WTC11 (cell line): ENCODE measurements around the gene CHIA. TPM values are rescaled to one million over a fixed set of nuclear protein-coding genes. Genes with fewer than 3 reads are reported as not detected.

Source experiments
- ATAC-seq: fragments of 200-7000 bp; cut with Tn5 transposase; 2 replicates; pipeline ENCODE4 v1.10.0; 2021; ENCODE audit warnings: mild to moderate bottlenecking, moderate library complexity
- CTCF ChIA-PET: fragments of 300-600 bp; sonication (Branson Sonifier 250); formaldehyde crosslinking; loops from one replicate; lab custom pipeline; 2021; ENCODE audit warnings: antibody characterized with exemption; lab: Charles Lee
- POLR2A ChIA-PET: fragments of 350-600 bp; sonication (Branson Sonifier 250); formaldehyde crosslinking; loops from one replicate; lab custom pipeline; 2021; ENCODE audit warnings: antibody characterized with exemption; lab: Charles Lee
- DNase-seq: peaks from one replicate; pipeline ENCODE4 v3.0.0; 2021; ENCODE audit warnings: low spot score
- H3K27ac Mint-ChIP-seq: 2 replicates; pipeline ENCODE4 v1.8.0; 2021; ENCODE audit warnings: mixed read lengths
- H3K27me3 Mint-ChIP-seq: 2 replicates; pipeline ENCODE4 v1.8.0; 2021; ENCODE audit warnings: low read depth, mild to moderate bottlenecking, moderate library complexity, mixed read lengths
- H3K36me3 Mint-ChIP-seq: 2 replicates; pipeline ENCODE4 v1.8.0; 2021; ENCODE audit warnings: mixed read lengths
- H3K4me1 Mint-ChIP-seq: 2 replicates; pipeline ENCODE4 v1.8.0; 2022; ENCODE audit warnings: mixed read lengths
- H3K4me3 Mint-ChIP-seq: 2 replicates; pipeline ENCODE4 v1.8.0; 2021; ENCODE audit warnings: mild to moderate bottlenecking, moderate library complexity, mixed read lengths
- H3K9me3 Mint-ChIP-seq: 2 replicates; pipeline ENCODE4 v1.8.0; 2021; ENCODE audit warnings: mixed read lengths
- FOXK1 ChIP-seq: sonication (generic); formaldehyde crosslinking; IDR thresholded peaks from 2 replicates; pipeline ENCODE4 v1.8.0; 2022; ENCODE audit warnings: mild to moderate bottlenecking, moderate library complexity, missing genetic modification reagents
- GTF2I ChIP-seq: fragments of 250-450 bp; sonication (Bioruptor Pico); conservative IDR thresholded peaks from 2 replicates; pipeline ENCODE4 v1.4.0; 2021; ENCODE audit warnings: mild to moderate bottlenecking
- HMGA2 ChIP-seq: fragments of 250-450 bp; sonication (Bioruptor Pico); IDR thresholded peaks from 2 replicates; pipeline ENCODE4 v1.4.0; 2021; ENCODE audit warnings: mild to moderate bottlenecking, moderate library complexity
- KAT7 ChIP-seq: sonication (generic); formaldehyde crosslinking; IDR thresholded peaks from 2 replicates; pipeline ENCODE4 v1.8.1; 2023; ENCODE audit warnings: missing genetic modification reagents, mild to moderate bottlenecking, borderline replicate concordance
- MXD4 ChIP-seq: fragments of 250-450 bp; sonication (Bioruptor Pico); IDR thresholded peaks from 2 replicates; pipeline ENCODE4 v1.8.0; 2021; ENCODE audit warnings: mild to moderate bottlenecking, moderate library complexity, borderline replicate concordance
- NFATC4 ChIP-seq: fragments of 250-450 bp; sonication (Bioruptor Pico); IDR thresholded peaks from 2 replicates; pipeline ENCODE4 v1.9.0; 2021; ENCODE audit warnings: mild to moderate bottlenecking
- NR1H2 ChIP-seq: sonication (generic); formaldehyde crosslinking; IDR thresholded peaks from 2 replicates; pipeline ENCODE4 v1.9.0; 2021; ENCODE audit warnings: mild to moderate bottlenecking, moderate library complexity, missing genetic modification reagents
- RORB ChIP-seq: fragments of 250-450 bp; sonication (Bioruptor Pico); IDR thresholded peaks from 2 replicates; pipeline ENCODE4 v1.9.0; 2021; ENCODE audit warnings: mild to moderate bottlenecking
- TCF7 ChIP-seq: sonication (generic); formaldehyde crosslinking; IDR thresholded peaks from 2 replicates; pipeline ENCODE4 v1.8.0; 2022; ENCODE audit warnings: mild to moderate bottlenecking, low read depth, missing genetic modification reagents, moderate library complexity
- ZBTB21 ChIP-seq: sonication (generic); formaldehyde crosslinking; IDR thresholded peaks from 2 replicates; pipeline ENCODE4 v1.8.1; 2023; ENCODE audit warnings: mild to moderate bottlenecking, missing genetic modification reagents, borderline replicate concordance
- ZNF219 ChIP-seq: sonication (generic); formaldehyde crosslinking; IDR thresholded peaks from 2 replicates; pipeline ENCODE4 v1.8.0; 2023; ENCODE audit warnings: missing genetic modification reagents, mild to moderate bottlenecking, borderline replicate concordance
- total RNA-seq: library from RNA; stranded (reverse); gene quantifications from 3 replicates; pipeline ENCODE4 v1.2.3, GENCODE V29; 2021
- TF ChIP-seq, protein P1 (sequence below): sonication (generic); formaldehyde crosslinking; IDR thresholded peaks from 2 replicates; pipeline ENCODE4 v1.8.0; 2022; ENCODE audit warnings: mild to moderate bottlenecking, missing genetic modification reagents
- TF ChIP-seq, protein P2 (sequence below): fragments of 250-450 bp; sonication (Bioruptor Pico); IDR thresholded peaks from 2 replicates; pipeline ENCODE4 v1.9.0; 2021; ENCODE audit warnings: mild to moderate bottlenecking
- TF ChIP-seq, protein P3 (sequence below): sonication (generic); formaldehyde crosslinking; IDR thresholded peaks from 2 replicates; pipeline ENCODE4 v1.8.0; 2022; ENCODE audit warnings: mild to moderate bottlenecking, missing genetic modification reagents
- TF ChIP-seq, protein P4 (sequence below): fragments of 250-450 bp; sonication (Bioruptor Pico); conservative IDR thresholded peaks from 2 replicates; pipeline ENCODE4 v1.9.0; 2021; ENCODE audit warnings: mild to moderate bottlenecking
- TF ChIP-seq, protein P5 (sequence below): fragments of 250-450 bp; sonication (Bioruptor Pico); IDR thresholded peaks from 2 replicates; pipeline ENCODE4 v1.9.0; 2021; ENCODE audit warnings: moderate library complexity, mild to moderate bottlenecking, inconsistent platforms, borderline replicate concordance
- TF ChIP-seq, protein P6 (sequence below): sonication (generic); formaldehyde crosslinking; IDR thresholded peaks from 2 replicates; pipeline ENCODE4 v1.8.1; 2023; ENCODE audit warnings: mild to moderate bottlenecking, missing genetic modification reagents, borderline replicate concordance
- TF ChIP-seq, protein P7 (sequence below): sonication (generic); formaldehyde crosslinking; IDR thresholded peaks from 2 replicates; pipeline ENCODE4 v1.8.1; 2023; ENCODE audit warnings: mild to moderate bottlenecking, moderate library complexity, missing genetic modification reagents
- TF ChIP-seq, protein P8 (sequence below): sonication (generic); formaldehyde crosslinking; IDR thresholded peaks from 2 replicates; pipeline ENCODE4 v1.8.1; 2023; ENCODE audit warnings: mild to moderate bottlenecking, missing genetic modification reagents, moderate library complexity

CHIA gene
- total RNA-seq, 1 experiment from 2014 or later: not detected

DNA sequence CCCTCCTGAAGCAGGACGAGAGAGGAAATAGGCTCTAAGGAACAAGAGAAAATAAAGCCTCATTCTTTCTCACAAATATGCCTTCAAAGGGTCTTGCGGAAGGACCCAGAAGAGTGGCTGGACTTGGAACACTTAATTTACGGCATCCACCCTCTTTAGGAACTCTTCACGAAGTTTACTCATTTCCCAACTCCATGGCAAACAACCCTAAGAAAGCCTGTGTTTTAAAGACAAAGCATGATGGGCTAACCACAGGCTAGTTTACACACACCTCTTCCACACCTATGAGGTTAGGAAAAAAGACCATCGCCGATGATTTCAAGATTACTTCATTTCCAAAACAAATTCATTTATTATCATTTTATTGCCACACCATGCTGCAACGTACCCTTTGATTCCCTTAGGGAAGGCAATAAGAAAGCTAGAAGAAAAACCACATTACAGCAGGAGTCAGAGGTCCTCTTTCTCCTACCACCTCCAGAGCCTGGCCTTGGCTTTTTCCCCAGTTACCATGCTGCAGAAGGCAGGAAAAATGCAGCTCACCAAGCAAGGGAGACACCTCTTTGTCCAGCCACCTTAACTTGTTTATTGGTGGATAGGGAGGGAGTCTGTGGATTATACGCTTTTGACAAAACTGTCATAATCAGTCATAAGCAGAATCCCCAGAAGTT, 33.5 kb upstream of the CHIA start (continued):
- TF ChIP-seq ZBTB21 (CRISPR knock-in tag) (no peak), MXD4 (CRISPR knock-in tag) (no peak), NFATC4 (no peak), GTF2I (no peak)
- TF ChIP-seq, protein P1, sequence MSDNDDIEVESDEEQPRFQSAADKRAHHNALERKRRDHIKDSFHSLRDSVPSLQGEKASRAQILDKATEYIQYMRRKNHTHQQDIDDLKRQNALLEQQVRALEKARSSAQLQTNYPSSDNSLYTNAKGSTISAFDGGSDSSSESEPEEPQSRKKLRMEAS (CRISPR knock-in tag): no peak
- TF ChIP-seq, protein P2, sequence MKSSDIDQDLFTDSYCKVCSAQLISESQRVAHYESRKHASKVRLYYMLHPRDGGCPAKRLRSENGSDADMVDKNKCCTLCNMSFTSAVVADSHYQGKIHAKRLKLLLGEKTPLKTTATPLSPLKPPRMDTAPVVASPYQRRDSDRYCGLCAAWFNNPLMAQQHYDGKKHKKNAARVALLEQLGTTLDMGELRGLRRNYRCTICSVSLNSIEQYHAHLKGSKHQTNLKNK: no peak
- TF ChIP-seq, protein P3, sequence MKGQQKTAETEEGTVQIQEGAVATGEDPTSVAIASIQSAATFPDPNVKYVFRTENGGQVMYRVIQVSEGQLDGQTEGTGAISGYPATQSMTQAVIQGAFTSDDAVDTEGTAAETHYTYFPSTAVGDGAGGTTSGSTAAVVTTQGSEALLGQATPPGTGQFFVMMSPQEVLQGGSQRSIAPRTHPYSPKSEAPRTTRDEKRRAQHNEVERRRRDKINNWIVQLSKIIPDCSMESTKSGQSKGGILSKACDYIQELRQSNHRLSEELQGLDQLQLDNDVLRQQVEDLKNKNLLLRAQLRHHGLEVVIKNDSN (CRISPR knock-in tag): no peak
- TF ChIP-seq, protein P4, sequence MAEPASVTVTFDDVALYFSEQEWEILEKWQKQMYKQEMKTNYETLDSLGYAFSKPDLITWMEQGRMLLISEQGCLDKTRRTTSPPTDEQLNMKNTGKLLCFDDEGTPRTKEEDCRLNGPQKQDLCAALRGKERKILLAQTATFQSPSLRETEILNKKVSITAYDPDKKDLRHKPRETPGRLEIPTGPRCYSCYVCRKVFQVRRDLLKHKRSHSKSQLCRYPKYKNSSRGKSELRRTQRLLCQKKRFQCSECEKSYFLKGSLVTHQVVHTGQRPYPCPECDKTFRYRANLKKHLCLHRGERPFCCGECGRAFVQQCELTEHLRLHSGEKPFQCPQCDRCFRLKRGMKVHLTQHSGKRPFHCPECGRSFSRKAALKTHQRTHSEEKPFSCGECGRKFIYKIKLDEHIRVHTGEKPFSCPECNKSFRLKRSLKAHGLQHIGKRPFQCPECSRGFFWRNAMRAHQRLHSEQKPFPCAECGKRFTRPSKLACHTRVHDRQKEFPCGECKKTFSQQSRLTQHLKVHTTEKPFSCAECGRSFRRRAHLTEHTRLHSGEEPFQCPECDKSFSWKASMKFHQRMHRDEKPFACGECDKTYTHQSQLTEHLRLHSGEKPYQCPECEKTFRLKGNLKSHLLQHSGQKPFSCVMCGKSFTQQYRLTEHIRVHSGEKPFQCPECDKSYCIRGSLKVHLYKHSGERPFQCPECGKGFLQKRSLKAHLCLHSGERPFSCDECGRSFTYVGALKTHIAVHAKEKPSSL (CRISPR knock-in tag): no peak
- TF ChIP-seq, all 79 proteins: peak for 0

DNA sequence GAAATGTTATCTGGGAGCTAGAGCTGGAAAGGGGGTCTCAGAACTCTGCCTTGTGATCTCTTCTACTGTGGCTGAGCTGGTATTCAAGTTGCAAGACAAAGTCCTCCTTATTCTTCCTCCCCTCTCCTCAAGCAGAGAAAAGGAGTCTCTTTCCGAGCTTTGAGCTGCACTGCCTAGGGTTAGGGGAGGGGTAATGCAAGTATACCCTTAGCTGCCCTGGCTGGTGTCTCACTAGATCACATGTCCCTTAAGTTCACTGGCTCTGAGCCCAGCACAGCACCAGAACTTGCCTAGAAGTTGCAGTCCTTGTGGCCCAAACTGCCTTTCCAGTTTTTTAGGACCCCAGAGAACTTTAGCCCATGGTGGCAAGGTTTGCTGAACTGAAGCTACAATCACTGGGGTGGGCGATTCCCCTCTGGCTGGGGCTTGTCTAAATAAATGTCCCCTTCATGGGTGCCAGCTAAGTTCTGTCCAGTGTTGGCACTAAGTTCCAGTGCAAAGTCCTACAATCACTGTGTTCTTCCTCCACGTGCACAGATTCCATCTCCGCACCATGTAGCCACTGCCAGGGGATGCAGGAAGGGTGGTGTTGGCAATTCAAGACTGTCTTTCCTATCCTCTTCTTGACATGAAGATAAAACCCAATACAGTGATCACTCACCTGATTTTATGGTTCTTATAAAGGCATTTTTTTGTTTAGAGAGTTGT, 22.7 kb upstream of the CHIA start:
- no peak overlapping the region for H3K27ac Mint-ChIP-seq
- peaks cover 22% of the 10 kb centered on the region for H3K9me3 Mint-ChIP-seq
- H3K36me3 Mint-ChIP-seq: 0 out of 2 replicates have a peak, but pooled peaks cover 2% of the 10 kb centered on the region
- DNase-seq (no peak), ATAC-seq (no peak)
- H3K4me1 Mint-ChIP-seq: peaks cover 19% of the 10 kb centered on the region
- TF ChIP-seq, protein P5, sequence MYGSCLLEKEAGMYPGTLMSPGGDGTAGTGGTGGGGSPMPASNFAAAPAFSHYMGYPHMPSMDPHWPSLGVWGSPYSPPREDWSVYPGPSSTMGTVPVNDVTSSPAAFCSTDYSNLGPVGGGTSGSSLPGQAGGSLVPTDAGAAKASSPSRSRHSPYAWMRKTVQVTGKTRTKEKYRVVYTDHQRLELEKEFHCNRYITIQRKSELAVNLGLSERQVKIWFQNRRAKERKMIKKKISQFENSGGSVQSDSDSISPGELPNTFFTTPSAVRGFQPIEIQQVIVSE (CRISPR knock-in tag): no peak
- TF ChIP-seq KAT7 (CRISPR knock-in tag): no peak
- TF ChIP-seq, protein P6, sequence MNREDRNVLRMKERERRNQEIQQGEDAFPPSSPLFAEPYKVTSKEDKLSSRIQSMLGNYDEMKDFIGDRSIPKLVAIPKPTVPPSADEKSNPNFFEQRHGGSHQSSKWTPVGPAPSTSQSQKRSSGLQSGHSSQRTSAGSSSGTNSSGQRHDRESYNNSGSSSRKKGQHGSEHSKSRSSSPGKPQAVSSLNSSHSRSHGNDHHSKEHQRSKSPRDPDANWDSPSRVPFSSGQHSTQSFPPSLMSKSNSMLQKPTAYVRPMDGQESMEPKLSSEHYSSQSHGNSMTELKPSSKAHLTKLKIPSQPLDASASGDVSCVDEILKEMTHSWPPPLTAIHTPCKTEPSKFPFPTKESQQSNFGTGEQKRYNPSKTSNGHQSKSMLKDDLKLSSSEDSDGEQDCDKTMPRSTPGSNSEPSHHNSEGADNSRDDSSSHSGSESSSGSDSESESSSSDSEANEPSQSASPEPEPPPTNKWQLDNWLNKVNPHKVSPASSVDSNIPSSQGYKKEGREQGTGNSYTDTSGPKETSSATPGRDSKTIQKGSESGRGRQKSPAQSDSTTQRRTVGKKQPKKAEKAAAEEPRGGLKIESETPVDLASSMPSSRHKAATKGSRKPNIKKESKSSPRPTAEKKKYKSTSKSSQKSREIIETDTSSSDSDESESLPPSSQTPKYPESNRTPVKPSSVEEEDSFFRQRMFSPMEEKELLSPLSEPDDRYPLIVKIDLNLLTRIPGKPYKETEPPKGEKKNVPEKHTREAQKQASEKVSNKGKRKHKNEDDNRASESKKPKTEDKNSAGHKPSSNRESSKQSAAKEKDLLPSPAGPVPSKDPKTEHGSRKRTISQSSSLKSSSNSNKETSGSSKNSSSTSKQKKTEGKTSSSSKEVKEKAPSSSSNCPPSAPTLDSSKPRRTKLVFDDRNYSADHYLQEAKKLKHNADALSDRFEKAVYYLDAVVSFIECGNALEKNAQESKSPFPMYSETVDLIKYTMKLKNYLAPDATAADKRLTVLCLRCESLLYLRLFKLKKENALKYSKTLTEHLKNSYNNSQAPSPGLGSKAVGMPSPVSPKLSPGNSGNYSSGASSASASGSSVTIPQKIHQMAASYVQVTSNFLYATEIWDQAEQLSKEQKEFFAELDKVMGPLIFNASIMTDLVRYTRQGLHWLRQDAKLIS (CRISPR knock-in tag): no peak
- no peak overlapping the region for H3K4me3 Mint-ChIP-seq
- CTCF ChIA-PET: no interaction called here
- POLR2A ChIA-PET: no interaction called here
- peaks cover 22% of the 10 kb centered on the region for H3K27me3 Mint-ChIP-seq

DNA sequence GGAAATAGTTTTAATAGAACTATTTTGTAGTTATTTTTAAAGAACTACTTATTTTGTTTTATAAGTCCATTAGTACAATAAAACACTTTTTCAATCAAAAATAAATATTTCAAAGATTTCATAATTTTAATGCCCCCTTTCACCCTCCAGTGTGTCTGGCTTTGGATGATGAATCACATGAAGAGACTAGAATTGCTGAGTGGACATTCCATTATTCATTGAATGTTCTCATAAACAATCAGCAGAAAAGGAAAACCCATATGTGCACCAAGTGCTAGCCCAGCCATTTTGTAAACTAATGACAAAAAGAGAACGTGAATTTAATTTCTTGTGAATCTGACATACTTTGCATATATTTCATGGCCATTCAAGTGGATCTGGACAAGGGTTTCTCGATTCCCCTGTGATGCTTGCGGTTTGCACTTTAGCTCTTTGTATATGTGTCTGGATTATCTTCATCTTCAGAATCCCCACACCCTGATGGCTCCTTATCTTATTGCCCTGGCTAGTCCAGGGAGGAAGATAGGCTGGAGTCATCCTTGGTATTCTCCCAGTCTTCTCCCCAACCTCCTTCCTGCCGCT, 20.7 kb upstream of the CHIA start:
- Mint-ChIP-seq H3K27ac (no peak overlapping the region), H3K36me3 (no peaks in the 10 kb centered on the region), H3K27me3 (peaks cover 20% of the 10 kb centered on the region), H3K4me1 (peaks cover 24% of the 10 kb centered on the region), H3K4me3 (no peak overlapping the region), H3K9me3 (peaks cover 8% of the 10 kb centered on the region; the same call in 1 of the 2 replicates)
- ChIA-PET POLR2A (no interaction called here), CTCF (interaction anchor here (2.1 to 2.4 kb wide), 2 partner anchors 47 to 76 kb away, joined by 8 to 11 read pairs; no protein-coding TSS in a partner anchor)
- ATAC-seq: no peak
- no peak for DNase-seq
- TF ChIP-seq, protein P7, sequence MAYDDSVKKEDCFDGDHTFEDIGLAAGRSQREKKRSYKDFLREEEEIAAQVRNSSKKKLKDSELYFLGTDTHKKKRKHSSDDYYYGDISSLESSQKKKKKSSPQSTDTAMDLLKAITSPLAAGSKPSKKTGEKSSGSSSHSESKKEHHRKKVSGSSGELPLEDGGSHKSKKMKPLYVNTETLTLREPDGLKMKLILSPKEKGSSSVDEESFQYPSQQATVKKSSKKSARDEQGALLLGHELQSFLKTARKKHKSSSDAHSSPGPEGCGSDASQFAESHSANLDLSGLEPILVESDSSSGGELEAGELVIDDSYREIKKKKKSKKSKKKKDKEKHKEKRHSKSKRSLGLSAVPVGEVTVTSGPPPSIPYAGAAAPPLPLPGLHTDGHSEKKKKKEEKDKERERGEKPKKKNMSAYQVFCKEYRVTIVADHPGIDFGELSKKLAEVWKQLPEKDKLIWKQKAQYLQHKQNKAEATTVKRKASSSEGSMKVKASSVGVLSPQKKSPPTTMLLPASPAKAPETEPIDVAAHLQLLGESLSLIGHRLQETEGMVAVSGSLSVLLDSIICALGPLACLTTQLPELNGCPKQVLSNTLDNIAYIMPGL (CRISPR knock-in tag): no peak
- TF ChIP-seq HMGA2 (no peak), FOXK1 (CRISPR knock-in tag) (no peak), TCF7 (CRISPR knock-in tag) (no peak), ZNF219 (CRISPR knock-in tag) (no peak), GTF2I (no peak), RORB (CRISPR knock-in tag) (no peak), NR1H2 (CRISPR knock-in tag) (no peak)
- TF ChIP-seq, protein P8, sequence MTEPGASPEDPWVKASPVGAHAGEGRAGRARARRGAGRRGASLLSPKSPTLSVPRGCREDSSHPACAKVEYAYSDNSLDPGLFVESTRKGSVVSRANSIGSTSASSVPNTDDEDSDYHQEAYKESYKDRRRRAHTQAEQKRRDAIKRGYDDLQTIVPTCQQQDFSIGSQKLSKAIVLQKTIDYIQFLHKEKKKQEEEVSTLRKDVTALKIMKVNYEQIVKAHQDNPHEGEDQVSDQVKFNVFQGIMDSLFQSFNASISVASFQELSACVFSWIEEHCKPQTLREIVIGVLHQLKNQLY (CRISPR knock-in tag): no peak
- TF ChIP-seq, protein P2: no peak
